K562 (cell line): ENCODE data around the gene CLIC3.

Experiments used
- ATF3 ChIP-seq, 2 experiments: fragments of 450-650 bp in 1 of 2; sonication (generic) in 1 of 2; formaldehyde crosslinking in 1 of 2; IDR thresholded peaks in 1 of 2; conservative IDR thresholded peaks in 1 of 2; 2 replicates each; pipeline versions ENCODE4 v1.6.1 to v1.8.1; 2016 to 2023; ENCODE audit warnings: mild to moderate bottlenecking in 2 of 2, moderate library complexity in 2 of 2, inconsistent platforms in 1 of 2, missing genetic modification reagents in 1 of 2
- ATF6 ChIP-seq: sonication (generic); formaldehyde crosslinking; IDR thresholded peaks from 2 replicates; pipeline ENCODE4 v1.4.0; 2020; ENCODE audit warnings: mild to moderate bottlenecking, missing genetic modification reagents
- CTCF ChIP-seq, 3 experiments: IDR thresholded peaks in 2 of 3; conservative IDR thresholded peaks in 1 of 3; 2 replicates each; pipeline ENCODE4 v1.5.1; 2011 to 2012; ENCODE audit warnings: low read length in 3 of 3, mild to moderate bottlenecking in 3 of 3, control low read depth in 2 of 3, improper control_type of control experiment in 1 of 3, inconsistent platforms in 1 of 3, low read depth in 1 of 3, mixed read lengths in 1 of 3, moderate library complexity in 1 of 3; ENCODE audit not compliant: insufficient read depth in 2 of 3
- EGR1 ChIP-seq: fragments of 450-650 bp; conservative IDR thresholded peaks from 2 replicates; pipeline ENCODE4 v1.6.1; 2017; ENCODE audit warnings: mild to moderate bottlenecking
- EP300 ChIP-seq: IDR thresholded peaks from 2 replicates; pipeline ENCODE4 v1.6.1; 2012; ENCODE audit warnings: low read length, improper control_type of control experiment
- ETV1 ChIP-seq: fragments of 450-650 bp; conservative IDR thresholded peaks from 2 replicates; pipeline ENCODE4 v1.6.1; 2016; ENCODE audit warnings: missing genetic modification characterization, control low read depth, low read depth, missing compliant biosample characterization
- HNRNPK ChIP-seq: fragments of 200-400 bp; formaldehyde crosslinking; IDR thresholded peaks from one replicate; pipeline ENCODE4 v1.6.1; 2018; ENCODE audit warnings: mild to moderate bottlenecking, low read depth, low read length; ENCODE audit not compliant: poor library complexity, severe bottlenecking
- POLR2A ChIP-seq: fragments of 450-650 bp; conservative IDR thresholded peaks from 2 replicates; pipeline ENCODE4 v1.6.1; 2016
- RBM39 ChIP-seq: fragments of 200-400 bp; formaldehyde crosslinking; optimal IDR thresholded peaks from 2 replicates; pipeline ENCODE3; 2018; ENCODE audit warnings: low read depth, low read length
- SETDB1 ChIP-seq: IDR thresholded peaks from one replicate; pipeline ENCODE4 v1.6.1; 2012; ENCODE audit warnings: low read length, control low read depth, inconsistent platforms
- SOX6 ChIP-seq: fragments of 450-650 bp; IDR thresholded peaks from 2 replicates; pipeline ENCODE4 v1.6.1; 2014; ENCODE audit warnings: mild to moderate bottlenecking
- TAF1 ChIP-seq: IDR thresholded peaks from 2 replicates; pipeline ENCODE4 v1.6.1; 2011; ENCODE audit warnings: mild to moderate bottlenecking, low read length, moderate library complexity; ENCODE audit not compliant: insufficient read depth, control insufficient read depth, severe bottlenecking; ENCODE audit errors: extremely low read depth
- ZNF12 ChIP-seq: sonication (generic); formaldehyde crosslinking; IDR thresholded peaks from 2 replicates; pipeline ENCODE4 v1.4.0; 2020; ENCODE audit warnings: mild to moderate bottlenecking, missing genetic modification reagents

- TF ChIP-seq TAF1, result no peak
- TF ChIP-seq RBM39, result no peak
- no peak for TF ChIP-seq ATF6 (CRISPR knock-in tag)
- TF ChIP-seq ATF3 (IDR thresholded peaks at IDR 0.05), result no peak
- TF ChIP-seq ATF3 (CRISPR knock-in tag; conservative IDR thresholded peaks at IDR 0.05), result no peak
- no peak for TF ChIP-seq EP300
- TF ChIP-seq EGR1, result no peak
- TF ChIP-seq POLR2A, result no peak
- TF ChIP-seq CTCF (IDR thresholded peaks at IDR 0.05 in 2 of 3, conservative IDR thresholded peaks at IDR 0.05 in 1 of 3; ENCODE audit: insufficient read depth in 2 of 3, low read depth in 1 of 3, low read length in 3 of 3), result peak in 1 of 3 experiments; percentile 22; a peak in 1 of 6 replicates
- no peak for TF ChIP-seq SETDB1
- no peak for TF ChIP-seq ETV1 (tag)
- TF ChIP-seq HNRNPK, result no peak
- no peak for TF ChIP-seq SOX6
- no peak for TF ChIP-seq ZNF12 (CRISPR knock-in tag)
These were observed 39.1 kb upstream of the CLIC3 start for GRCh38 chr9:137035507-137035834.
